GM12878 (cell line): Measurements from ENCODE around the gene LTBP3. TPM values are rescaled to one million over a fixed set of nuclear protein-coding genes. Genes with fewer than 3 reads are reported as not detected.

Experiments
- BACH1 ChIP-seq: fragments of 450-650 bp; IDR thresholded peaks from 2 replicates; pipeline ENCODE4 v1.6.1; 2017; ENCODE audit warnings: mild to moderate bottlenecking, borderline replicate concordance
- BHLHE40 ChIP-seq, 2 experiments: fragments of 450-650 bp in 1 of 2; IDR thresholded peaks; 2 replicates each; pipeline ENCODE4 v1.6.1; 2011 to 2017; ENCODE audit warnings: low read depth in 2 of 2, borderline replicate concordance in 1 of 2, improper control_type of control experiment in 1 of 2, low read length in 1 of 2, mild to moderate bottlenecking in 1 of 2
- CEBPZ ChIP-seq: fragments of 150-350 bp; IDR thresholded peaks from 2 replicates; pipeline ENCODE4 v1.6.1; 2016; ENCODE audit warnings: low read depth, low read length
- CHD2 ChIP-seq: IDR thresholded peaks from 2 replicates; pipeline ENCODE4 v1.6.1; 2011; ENCODE audit warnings: low read depth, low read length, improper control_type of control experiment, borderline replicate concordance
- ELK1 ChIP-seq: IDR thresholded peaks from 2 replicates; pipeline ENCODE4 v1.6.1; 2012; ENCODE audit warnings: low read depth, low read length, improper control_type of control experiment
- FOXK2 ChIP-seq: fragments of 450-650 bp; IDR thresholded peaks from 2 replicates; pipeline ENCODE4 v1.6.1; 2017; ENCODE audit warnings: mild to moderate bottlenecking, moderate library complexity
- HDGF ChIP-seq: fragments of 450-650 bp; IDR thresholded peaks from 2 replicates; pipeline ENCODE4 v1.6.1; 2016; ENCODE audit warnings: antibody characterized with exemption
- KDM1A ChIP-seq: fragments of 200-600 bp; sonication (generic); IDR thresholded peaks from 2 replicates; pipeline ENCODE4 v1.6.1; 2016; ENCODE audit warnings: borderline replicate concordance
- MXI1 ChIP-seq: fragments of 150-350 bp; IDR thresholded peaks from 2 replicates; pipeline ENCODE4 v1.6.1; 2011; ENCODE audit warnings: low read depth, mild to moderate bottlenecking, inconsistent platforms, low read length, improper control_type of control experiment
- MYB ChIP-seq: fragments of 150-350 bp; IDR thresholded peaks from 2 replicates; pipeline ENCODE4 v1.6.1; 2014; ENCODE audit warnings: mild to moderate bottlenecking, low read depth, low read length, borderline replicate concordance
- NFIC ChIP-seq: IDR thresholded peaks from 2 replicates; pipeline ENCODE4 v1.6.1; 2012; ENCODE audit warnings: low read depth, mild to moderate bottlenecking, inconsistent platforms, low read length, moderate library complexity
- PAX8 ChIP-seq: fragments of 450-650 bp; IDR thresholded peaks from 2 replicates; pipeline ENCODE4 v1.6.1; 2017; ENCODE audit warnings: mild to moderate bottlenecking, moderate library complexity
- PRDM15 ChIP-seq: fragments of 450-650 bp; formaldehyde crosslinking; IDR thresholded peaks from 2 replicates; pipeline ENCODE4 v1.4.0; 2020; ENCODE audit warnings: mild to moderate bottlenecking, moderate library complexity
- TARDBP ChIP-seq: IDR thresholded peaks from 2 replicates; pipeline ENCODE4 v1.6.1; 2016; ENCODE audit warnings: borderline replicate concordance
- ZSCAN29 ChIP-seq: fragments of 450-650 bp; IDR thresholded peaks from 2 replicates; pipeline ENCODE4 v1.6.1; 2017; ENCODE audit warnings: mild to moderate bottlenecking, moderate library complexity
- polyA plus RNA-seq, 11 experiments: library from polyadenylated mRNA; depleted of rRNA in 4 of 11; unstranded in 6 of 11; stranded (reverse) in 5 of 11; fragments of >200 nt; fragmentation: Nextera tagmentation in 4 of 11; fragmentation: Illumina TruSeq in 1 of 11; extraction: Ambion mirVana in 4 of 11; extraction: Trizol in 1 of 11; gene quantifications; 1 replicate in 1 of 11; 2 replicates in 10 of 11; pipeline versions ENCODE4 v1.2.1 to v1.2.3, GENCODE V29; 2011 to 2016; ENCODE audit warnings: inconsistent platforms in 2 of 11, missing spikeins in 2 of 11, low read depth in 1 of 11
- total RNA-seq, 4 experiments: library from RNA; depleted of rRNA in 3 of 4; stranded (reverse); fragments of >200 nt in 3 of 4; fragmentation: Illumina TruSeq in 1 of 4; extraction: Trizol in 1 of 4; gene quantifications; 2 replicates each; pipeline versions ENCODE4 v1.2.1 to v1.2.3, GENCODE V29; 2013 to 2021
- TF ChIP-seq, protein P1 (sequence below): fragments of 450-650 bp; IDR thresholded peaks from 2 replicates; pipeline ENCODE4 v1.6.1; 2016; ENCODE audit warnings: mild to moderate bottlenecking, moderate library complexity, borderline replicate concordance

The LTBP3 gene
- total and polyA plus RNA-seq, 10 of the 15 experiments (the other 5 are each of a cell fraction or from before 2014, with no cell fraction given), result 2.2 to 12.2 (median 6.2) TPM; not detected in 2

DNA sequence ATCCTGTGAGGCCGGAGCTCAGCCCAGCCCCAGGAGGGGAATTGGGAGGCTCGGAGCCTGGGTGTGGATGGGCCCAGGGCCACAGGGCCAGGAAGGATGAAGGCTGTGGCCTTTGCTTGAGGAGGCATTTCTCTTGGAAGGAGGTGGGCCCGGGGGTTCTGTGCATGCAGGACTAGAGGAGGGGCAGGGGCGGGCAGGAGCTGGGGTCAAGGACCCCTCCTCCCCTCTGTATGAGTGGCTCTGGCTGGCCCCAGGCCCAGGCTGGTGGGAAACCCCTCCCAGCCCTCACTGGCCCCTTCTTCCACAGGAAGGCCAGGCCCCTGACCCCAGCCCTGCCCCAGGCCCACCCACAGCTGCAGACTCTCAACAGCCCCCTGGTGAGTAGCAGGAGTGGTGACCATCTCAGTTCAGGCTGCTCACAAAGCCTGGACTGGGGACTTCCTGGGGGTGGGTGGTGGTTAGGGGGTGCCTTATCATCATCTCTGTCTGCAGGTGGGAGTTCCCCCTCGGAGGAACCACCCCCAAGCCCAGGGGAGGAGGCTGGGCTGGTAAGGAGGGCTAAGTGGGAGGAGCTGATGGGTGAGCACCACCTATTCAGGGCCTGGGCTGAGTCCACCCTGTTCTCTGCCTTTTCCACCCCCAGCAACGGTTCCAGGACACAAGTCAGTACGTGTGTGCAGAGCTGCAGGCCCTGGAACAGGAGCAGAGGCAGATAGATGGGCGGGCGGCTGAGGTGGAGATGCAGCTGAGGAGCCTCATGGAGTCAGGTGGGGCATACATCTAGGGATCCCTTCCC is 31.5 kb upstream of the LTBP3 start (continued):
- TF ChIP-seq CEBPZ, result no peak
- no peak for TF ChIP-seq ZSCAN29
- TF ChIP-seq, protein P1, sequence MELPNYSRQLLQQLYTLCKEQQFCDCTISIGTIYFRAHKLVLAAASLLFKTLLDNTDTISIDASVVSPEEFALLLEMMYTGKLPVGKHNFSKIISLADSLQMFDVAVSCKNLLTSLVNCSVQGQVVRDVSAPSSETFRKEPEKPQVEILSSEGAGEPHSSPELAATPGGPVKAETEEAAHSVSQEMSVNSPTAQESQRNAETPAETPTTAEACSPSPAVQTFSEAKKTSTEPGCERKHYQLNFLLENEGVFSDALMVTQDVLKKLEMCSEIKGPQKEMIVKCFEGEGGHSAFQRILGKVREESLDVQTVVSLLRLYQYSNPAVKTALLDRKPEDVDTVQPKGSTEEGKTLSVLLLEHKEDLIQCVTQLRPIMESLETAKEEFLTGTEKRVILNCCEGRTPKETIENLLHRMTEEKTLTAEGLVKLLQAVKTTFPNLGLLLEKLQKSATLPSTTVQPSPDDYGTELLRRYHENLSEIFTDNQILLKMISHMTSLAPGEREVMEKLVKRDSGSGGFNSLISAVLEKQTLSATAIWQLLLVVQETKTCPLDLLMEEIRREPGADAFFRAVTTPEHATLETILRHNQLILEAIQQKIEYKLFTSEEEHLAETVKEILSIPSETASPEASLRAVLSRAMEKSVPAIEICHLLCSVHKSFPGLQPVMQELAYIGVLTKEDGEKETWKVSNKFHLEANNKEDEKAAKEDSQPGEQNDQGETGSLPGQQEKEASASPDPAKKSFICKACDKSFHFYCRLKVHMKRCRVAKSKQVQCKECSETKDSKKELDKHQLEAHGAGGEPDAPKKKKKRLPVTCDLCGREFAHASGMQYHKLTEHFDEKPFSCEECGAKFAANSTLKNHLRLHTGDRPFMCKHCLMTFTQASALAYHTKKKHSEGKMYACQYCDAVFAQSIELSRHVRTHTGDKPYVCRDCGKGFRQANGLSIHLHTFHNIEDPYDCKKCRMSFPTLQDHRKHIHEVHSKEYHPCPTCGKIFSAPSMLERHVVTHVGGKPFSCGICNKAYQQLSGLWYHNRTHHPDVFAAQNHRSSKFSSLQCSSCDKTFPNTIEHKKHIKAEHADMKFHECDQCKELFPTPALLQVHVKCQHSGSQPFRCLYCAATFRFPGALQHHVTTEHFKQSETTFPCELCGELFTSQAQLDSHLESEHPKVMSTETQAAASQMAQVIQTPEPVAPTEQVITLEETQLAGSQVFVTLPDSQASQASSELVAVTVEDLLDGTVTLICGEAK, result no peak
- no peak for TF ChIP-seq ELK1
- TF ChIP-seq TARDBP, result no peak
- TF ChIP-seq PRDM15 (CRISPR knock-in tag), result no peak
- TF ChIP-seq NFIC, result no peak
- TF ChIP-seq BACH1, result no peak
- 0 out of 4 replicates have a peak, but pooled peaks of 1 of the 2 experiments have one; percentile 6 for TF ChIP-seq BHLHE40 (IDR thresholded peaks at IDR 0.05; ENCODE audit: borderline replicate concordance in 1 of 2, low read depth in 2 of 2, low read length in 1 of 2)
- TF ChIP-seq MYB, result no peak
- TF ChIP-seq KDM1A, result no peak
- TF ChIP-seq HDGF, result peak; percentile 89
- no peak for TF ChIP-seq FOXK2
- TF ChIP-seq MXI1, result no peak
- TF ChIP-seq CHD2, result no peak
- TF ChIP-seq PAX8, result no peak
